Brain microvascular endothelial cell (primary cell): ENCODE data around the gene CEP112.

Experiments
- DNase-seq: peaks from one replicate; pipeline ENCODE4 v3.0.0-alpha.2; 2020
- H3K27ac ChIP-seq: fragments of 250-450 bp; sonication (Bioruptor Pico); 2 replicates; pipeline ENCODE4 v1.5.1; 2020; ENCODE audit warnings: mild to moderate bottlenecking, moderate library complexity
- H3K27me3 ChIP-seq: fragments of 250-450 bp; sonication (Bioruptor Pico); replicated peaks from 2 replicates; pipeline ENCODE4 v1.5.1; 2020; ENCODE audit warnings: mild to moderate bottlenecking
- H3K36me3 ChIP-seq: fragments of 250-450 bp; sonication (Bioruptor Pico); replicated peaks from 2 replicates; pipeline ENCODE4 v1.5.1; 2020; ENCODE audit warnings: mild to moderate bottlenecking
- H3K4me3 ChIP-seq: 2 replicates; pipeline ENCODE4 v1.5.1; 2011; ENCODE audit warnings: low read depth, mild to moderate bottlenecking, control low read depth, low read length, moderate library complexity
- in situ Hi-C: cut with HindIII; loops from 2 replicates; pipeline ENCODE4 v1.10.0; 2017; ENCODE audit warnings: low sequenced_read_pairs, low pct_ligation_motif_present
- TF ChIP-seq, protein P1 (sequence below): IDR thresholded peaks from 2 replicates; pipeline ENCODE4 v1.5.1; 2011; ENCODE audit warnings: low read depth, mild to moderate bottlenecking, moderate library complexity, low read length, control low read depth, inconsistent platforms; ENCODE audit errors: missing control alignments

The CEP112 gene

DNA sequence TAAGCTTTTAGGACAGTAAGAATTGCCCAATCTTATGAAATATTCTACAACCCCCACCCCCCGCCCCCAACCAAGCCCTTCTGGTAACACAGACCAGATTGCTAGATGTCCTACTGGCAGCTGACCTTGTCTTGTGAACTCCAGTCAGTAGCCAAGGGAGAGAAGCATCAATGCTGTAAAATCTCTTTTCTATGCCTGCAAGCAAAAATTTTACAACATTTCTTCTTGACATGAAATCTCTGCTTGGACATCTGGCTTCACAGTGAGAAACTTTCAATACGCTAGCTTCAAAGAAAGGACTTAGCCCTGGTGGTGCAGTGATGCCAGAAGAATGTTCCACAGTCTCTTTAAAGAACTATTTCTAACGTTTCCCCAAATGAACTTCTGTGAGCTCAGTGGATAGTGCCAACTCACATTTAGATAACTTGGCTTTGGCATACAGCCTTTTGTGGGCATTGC is 461.2 kb downstream of the CEP112 start:
- no peak for DNase-seq
- Histone ChIP-seq H3K4me3 (no peak overlapping the region), H3K27me3 (no peaks in the 10 kb centered on the region), H3K36me3 (no peaks in the 10 kb centered on the region), H3K27ac (no peak overlapping the region)
- in situ Hi-C loops: no loop called here
- TF ChIP-seq, protein P1, sequence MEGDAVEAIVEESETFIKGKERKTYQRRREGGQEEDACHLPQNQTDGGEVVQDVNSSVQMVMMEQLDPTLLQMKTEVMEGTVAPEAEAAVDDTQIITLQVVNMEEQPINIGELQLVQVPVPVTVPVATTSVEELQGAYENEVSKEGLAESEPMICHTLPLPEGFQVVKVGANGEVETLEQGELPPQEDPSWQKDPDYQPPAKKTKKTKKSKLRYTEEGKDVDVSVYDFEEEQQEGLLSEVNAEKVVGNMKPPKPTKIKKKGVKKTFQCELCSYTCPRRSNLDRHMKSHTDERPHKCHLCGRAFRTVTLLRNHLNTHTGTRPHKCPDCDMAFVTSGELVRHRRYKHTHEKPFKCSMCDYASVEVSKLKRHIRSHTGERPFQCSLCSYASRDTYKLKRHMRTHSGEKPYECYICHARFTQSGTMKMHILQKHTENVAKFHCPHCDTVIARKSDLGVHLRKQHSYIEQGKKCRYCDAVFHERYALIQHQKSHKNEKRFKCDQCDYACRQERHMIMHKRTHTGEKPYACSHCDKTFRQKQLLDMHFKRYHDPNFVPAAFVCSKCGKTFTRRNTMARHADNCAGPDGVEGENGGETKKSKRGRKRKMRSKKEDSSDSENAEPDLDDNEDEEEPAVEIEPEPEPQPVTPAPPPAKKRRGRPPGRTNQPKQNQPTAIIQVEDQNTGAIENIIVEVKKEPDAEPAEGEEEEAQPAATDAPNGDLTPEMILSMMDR: no peak

DNA sequence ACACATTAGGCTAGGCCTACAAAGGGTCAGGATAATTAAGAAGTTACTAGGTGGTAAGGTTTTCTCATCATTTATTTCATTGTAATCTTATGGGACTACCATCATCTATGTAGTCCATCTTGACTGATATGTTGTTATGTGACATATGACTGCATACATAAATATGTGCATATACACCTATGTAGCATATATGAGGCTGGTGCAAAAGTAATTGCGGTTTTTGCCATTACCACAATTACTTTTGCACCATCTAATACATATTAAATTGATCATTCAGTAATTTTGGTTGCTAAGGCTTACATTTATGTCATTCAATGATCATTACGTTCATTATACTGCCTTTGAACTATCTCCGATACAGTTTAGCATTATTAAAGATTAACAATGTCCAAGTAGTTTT is 462.7 kb downstream of the CEP112 start:
- TF ChIP-seq, protein P1: no peak
- in situ Hi-C loops: no loop called here
- DNase-seq: no peak
- Histone ChIP-seq H3K27me3 (no peaks in the 10 kb centered on the region), H3K4me3 (no peak overlapping the region), H3K36me3 (no peaks in the 10 kb centered on the region), H3K27ac (no peak overlapping the region)

DNA sequence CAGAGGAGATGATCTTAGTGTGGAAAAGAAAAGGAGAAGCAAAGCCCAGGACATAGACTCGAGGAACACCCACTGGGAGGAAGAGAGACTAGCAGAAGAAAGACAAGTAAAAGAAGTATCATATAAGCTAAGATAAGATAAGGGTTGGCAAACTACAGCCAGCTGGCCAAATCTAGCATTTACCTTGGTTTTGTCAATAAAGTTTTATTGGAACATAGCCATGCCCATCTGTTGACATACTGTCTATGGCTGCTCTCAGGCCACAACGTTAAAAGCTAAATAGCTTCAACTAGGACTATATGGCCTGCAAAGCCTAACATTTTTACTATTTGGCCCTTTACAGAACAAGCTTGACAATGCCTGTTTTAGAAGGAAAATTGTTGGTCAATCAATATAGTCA is 464.1 kb downstream of the CEP112 start:
- no peak overlapping the region for H3K4me3 ChIP-seq
- H3K27ac ChIP-seq: no peak overlapping the region
- TF ChIP-seq, protein P1: no peak
- no peaks in the 10 kb centered on the region for H3K27me3 ChIP-seq
- in situ Hi-C loops: no loop called here
- no peak for DNase-seq
- no peaks in the 10 kb centered on the region for H3K36me3 ChIP-seq

DNA sequence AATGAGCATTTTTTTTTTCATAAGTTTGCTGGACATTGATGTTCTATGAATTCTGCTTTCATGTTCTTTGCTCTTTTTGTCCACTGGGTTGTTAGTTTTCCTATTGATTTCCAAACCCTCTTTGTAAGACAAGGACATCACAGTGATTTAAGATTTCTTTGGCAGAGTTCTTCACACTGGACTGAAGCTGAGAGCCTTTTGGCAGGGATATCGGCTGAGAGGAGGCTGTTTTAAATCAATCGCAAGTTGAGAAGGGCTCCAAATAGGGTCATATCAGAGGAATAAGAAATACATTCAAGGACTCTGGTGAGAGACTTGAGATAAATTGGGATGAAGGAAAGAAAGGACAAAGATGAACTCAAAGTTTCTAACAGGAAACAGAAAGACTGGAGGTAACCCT is 464.7 kb downstream of the CEP112 start:
- Histone ChIP-seq H3K36me3 (no peaks in the 10 kb centered on the region), H3K4me3 (no peak overlapping the region), H3K27me3 (no peaks in the 10 kb centered on the region), H3K27ac (no peak overlapping the region)
- in situ Hi-C loops: no loop called here
- TF ChIP-seq, protein P1: no peak
- no peak for DNase-seq

DNA sequence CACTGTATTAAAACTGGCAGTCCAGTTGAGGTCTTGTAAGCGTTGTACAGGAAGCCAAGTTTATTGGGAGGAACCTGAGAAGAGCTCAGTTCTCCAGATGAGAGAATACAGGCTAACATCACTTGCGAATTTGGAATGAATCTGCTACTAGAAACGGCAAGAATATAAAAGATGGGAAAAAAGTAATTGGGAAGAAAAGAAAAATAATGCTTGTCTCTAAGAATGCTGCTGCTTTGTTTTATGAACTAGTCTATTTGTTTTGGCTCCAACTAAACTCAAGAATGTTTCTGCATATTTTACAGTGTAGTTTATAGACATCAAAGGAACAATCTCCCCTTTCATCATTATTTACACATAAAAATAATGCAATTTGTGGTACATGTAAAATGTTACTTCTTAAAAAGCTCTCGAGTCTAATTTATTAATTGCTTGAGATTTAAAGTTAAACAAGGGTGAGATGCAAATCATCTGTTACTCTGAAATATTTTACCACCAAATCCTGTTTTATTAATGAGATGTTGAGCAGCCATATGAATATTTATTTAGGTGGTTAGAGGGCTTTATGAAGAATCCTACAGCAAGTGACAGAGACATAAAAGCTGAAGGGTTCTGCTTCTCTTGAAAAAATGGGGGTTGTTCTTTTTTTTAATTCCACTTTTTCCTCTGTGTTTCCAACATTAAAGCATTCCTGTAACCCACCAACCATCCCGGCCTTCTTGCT is 468.3 kb downstream of the CEP112 start:
- in situ Hi-C loops: no loop called here
- TF ChIP-seq, protein P1: no peak
- Histone ChIP-seq H3K4me3 (no peak overlapping the region), H3K27me3 (no peaks in the 10 kb centered on the region), H3K27ac (no peak overlapping the region), H3K36me3 (no peaks in the 10 kb centered on the region)
- DNase-seq: no peak

DNA sequence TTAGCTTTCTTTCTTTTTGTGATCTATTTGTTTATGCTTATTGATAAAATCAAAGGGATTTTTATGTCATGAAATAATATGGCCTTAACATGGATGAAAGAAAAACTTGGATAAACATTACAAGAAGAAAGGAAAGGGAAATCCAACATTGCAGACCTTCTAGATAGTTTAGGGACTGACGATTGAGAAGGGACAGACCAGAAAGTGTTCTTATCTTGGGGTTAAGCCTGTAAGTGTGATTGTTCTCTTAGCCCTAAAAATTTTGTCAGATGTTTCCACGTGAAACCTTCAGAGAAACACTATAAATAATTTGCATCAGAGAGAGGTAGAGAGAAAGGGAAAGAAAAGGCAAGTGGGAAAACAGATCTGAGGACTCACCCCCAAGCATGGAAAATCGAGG is 473.3 kb downstream of the CEP112 start:
- H3K27ac ChIP-seq: no peak overlapping the region
- in situ Hi-C loops: no loop called here
- no peak for DNase-seq
- H3K27me3 ChIP-seq: no peaks in the 10 kb centered on the region
- H3K36me3 ChIP-seq: no peaks in the 10 kb centered on the region
- no peak overlapping the region for H3K4me3 ChIP-seq
- TF ChIP-seq, protein P1: no peak
